Stimulated activated CD4-positive, alpha-beta T cell treated with anti-CD3 and anti-CD28 coated beads, Interleukin-2, amount 100 ng/mL, for 48 hours (primary cell): ENCODE measurements around the gene RASSF8.
A peak's percentile ranks its signal among the peaks of the same experiment; 100 is the strongest.

ENCODE experiments used
- DNase-seq, 2 donors: peaks; one replicate each; pipeline ENCODE4 v3.0.0-alpha.2; 2020

Gene RASSF8

GRCh38 chr12:26113181-26113654, 154.7 kb downstream of the RASSF8 start:
- no peak for DNase-seq

GRCh38 chr12:26113853-26114719, 155.6 kb downstream of the RASSF8 start:
- peak; percentile 65 to 67 for DNase-seq

- no peak for DNase-seq
Measured at GRCh38 chr12:26114720-26115401, 156.4 kb downstream of the RASSF8 start.

GRCh38 chr12:26116829-26117715, 158.6 kb downstream of the RASSF8 start:
- no peak for DNase-seq

GRCh38 chr12:26118308-26118707, 159.8 kb downstream of the RASSF8 start:
- DNase-seq: no peak

GRCh38 chr12:26119391-26119989, 161.0 kb downstream of the RASSF8 start:
- DNase-seq: no peak

GRCh38 chr12:26120561-26121274, 162.2 kb downstream of the RASSF8 start:
- no peak for DNase-seq

GRCh38 chr12:26121323-26122060, 163.0 kb downstream of the RASSF8 start:
- DNase-seq: no peak

GRCh38 chr12:26122061-26122680, 163.7 kb downstream of the RASSF8 start:
- DNase-seq: peak in 1 of 2 donors; percentile 26

GRCh38 chr12:26122681-26123481, 164.4 kb downstream of the RASSF8 start:
- DNase-seq: peak in 1 of 2 donors; percentile 14

GRCh38 chr12:26123482-26123980, 165.0 kb downstream of the RASSF8 start:
- no peak for DNase-seq

- no peak for DNase-seq
Measured at GRCh38 chr12:26124446-26125399, 166.2 kb downstream of the RASSF8 start, which contains the start of gene BHLHE41. BHLHE41 (minus strand) TSS chr12:26125037; CDS start chr12:26124779, 258 bp downstream.

GRCh38 chr12:26125400-26126339, 167.2 kb downstream of the RASSF8 start:
- peak in 1 of 2 donors; percentile 24 for DNase-seq

- peak in 1 of 2 donors; percentile 43 for DNase-seq
Measured at GRCh38 chr12:26126340-26127284, 168.1 kb downstream of the RASSF8 start.

GRCh38 chr12:26127404-26127803, 168.9 kb downstream of the RASSF8 start:
- no peak for DNase-seq

GRCh38 chr12:26128168-26128567, 169.7 kb downstream of the RASSF8 start:
- DNase-seq: no peak
